GM12878 (cell line): Measurements from ENCODE around the gene HOXD13. TPM values are rescaled to one million over a fixed set of nuclear protein-coding genes. Genes with fewer than 3 reads are reported as not detected.

ENCODE experiments used
- ATAC-seq: fragments of 200-7000 bp; cut with Tn5 transposase; 3 replicates; pipeline ENCODE4 v1.9.1; 2020; ENCODE audit warnings: mild to moderate bottlenecking, moderate library complexity
- BruUV-seq: library from RNA; stranded (reverse); fragments of 400-500 nt; replicated peaks from 2 replicates; lab custom pipeline; 2021; lab: Mats Ljungman, UMichigan
- CTCF ChIA-PET: fragments of 300-600 bp; sonication (Branson Sonifier 250); formaldehyde crosslinking; extraction: SDS; loops from one replicate; lab custom pipeline; 2021; ENCODE audit warnings: inconsistent platforms; lab: Yijun Ruan, JAX
- POLR2A ChIA-PET: fragments of 350-600 bp; formaldehyde crosslinking; extraction: SDS; loops from one replicate; lab custom pipeline; 2021; ENCODE audit warnings: inconsistent platforms; lab: Charles Lee
- RAD21 ChIA-PET: fragments of 300-600 bp; sonication (Branson Sonifier 250); formaldehyde crosslinking; loops from one replicate; lab custom pipeline; 2023; ENCODE audit warnings: antibody characterized with exemption; ENCODE audit not compliant: unreplicated experiment; lab: Charles Lee
- SMC1A ChIA-PET: fragments of 300-600 bp; sonication (Branson Sonifier 250); formaldehyde crosslinking; loops from one replicate; lab custom pipeline; 2023; ENCODE audit not compliant: unreplicated experiment, uncharacterized antibody; lab: Charles Lee
- DNase-seq: peaks from one replicate; pipeline ENCODE4 v3.0.0-alpha.2; 2011; ENCODE audit warnings: low read depth, low spot score
- FAIRE-seq: peaks from 3 replicates; lab custom pipeline; 2011; peaks lifted over from hg19 to GRCh38; lab: Jason Lieb, UNC
- H2AFZ ChIP-seq: 2 replicates; pipeline ENCODE4 v1.6.0; 2011; ENCODE audit warnings: low read depth, low read length, control low read depth; ENCODE audit not compliant: control insufficient read depth
- H3K27ac ChIP-seq: 2 replicates; pipeline ENCODE4 v1.5.1; 2011; ENCODE audit warnings: control low read depth; ENCODE audit not compliant: control insufficient read depth, insufficient read depth
- H3K27me3 ChIP-seq, 2 experiments: replicated peaks in 1 of 2; 2 replicates each; pipeline versions ENCODE4 v1.6.0 to v1.6.1; 2011; ENCODE audit warnings: low read length in 1 of 2; ENCODE audit not compliant: control insufficient read depth in 2 of 2, insufficient read depth in 2 of 2
- H3K36me3 ChIP-seq, 2 experiments: 2 replicates each; pipeline ENCODE4 v1.5.1; 2011; ENCODE audit warnings: low read length in 1 of 2; ENCODE audit not compliant: control insufficient read depth in 2 of 2, insufficient read depth in 2 of 2
- H3K4me1 ChIP-seq: 2 replicates; pipeline ENCODE4 v1.6.1; 2011; ENCODE audit warnings: mild to moderate bottlenecking, low read length, moderate library complexity, mixed read lengths; ENCODE audit not compliant: control insufficient read depth, insufficient read depth
- H3K4me2 ChIP-seq: 2 replicates; pipeline ENCODE4 v1.6.0; 2011; ENCODE audit warnings: control low read depth; ENCODE audit not compliant: control insufficient read depth, insufficient read depth
- H3K4me3 ChIP-seq: fragments of 200-600 bp; sonication (generic); 2 replicates; pipeline ENCODE4 v1.5.1; 2016
- H3K79me2 ChIP-seq: 2 replicates; pipeline ENCODE4 v1.6.0; 2011; ENCODE audit warnings: low read length; ENCODE audit not compliant: control insufficient read depth, insufficient read depth
- H3K9ac ChIP-seq: 2 replicates; pipeline ENCODE4 v1.8.0; 2011; ENCODE audit warnings: low read length, control low read depth, mixed read lengths; ENCODE audit not compliant: control insufficient read depth, insufficient read depth
- H3K9me3 ChIP-seq: replicated peaks from 3 replicates; pipeline ENCODE4 v1.5.1; 2011; ENCODE audit warnings: mild to moderate bottlenecking, low read length; ENCODE audit not compliant: control insufficient read depth, insufficient read depth
- H4K20me1 ChIP-seq: 2 replicates; pipeline ENCODE4 v1.6.0; 2011; ENCODE audit not compliant: control insufficient read depth, insufficient read depth
- ATF7 ChIP-seq: fragments of 450-650 bp; IDR thresholded peaks from 2 replicates; pipeline ENCODE4 v1.6.1; 2016; ENCODE audit warnings: low read depth, mild to moderate bottlenecking
- GATAD2B ChIP-seq: fragments of 450-650 bp; conservative IDR thresholded peaks from 2 replicates; pipeline ENCODE4 v1.6.1; 2017; ENCODE audit warnings: low read depth, mild to moderate bottlenecking, moderate library complexity
- RAD21 ChIP-seq: IDR thresholded peaks from 2 replicates; pipeline ENCODE4 v1.6.1; 2011; ENCODE audit warnings: mild to moderate bottlenecking, low read depth, low read length, moderate library complexity; ENCODE audit not compliant: insufficient read depth
- SMC3 ChIP-seq: IDR thresholded peaks from 2 replicates; pipeline ENCODE4 v1.6.1; 2011; ENCODE audit warnings: low read length, improper control_type of control experiment, borderline replicate concordance
- WGBS: methylation state at CpG from one replicate; pipeline ENCODE4 v1.1.6; 2016; ENCODE audit warnings: low lambda C conversion rate; ENCODE audit not compliant: insufficient replicate concordance, insufficient coverage; ENCODE audit errors: missing lambda C conversion rate; 5-methylcytosine and 5-hydroxymethylcytosine counted together
- in situ Hi-C: fragments of 300-500 bp; cut with MboI; formaldehyde crosslinking; loops from 9 replicates; pipeline ENCODE4 v1.14.3; 2018; ENCODE audit warnings: mixed read lengths
- intact Hi-C: fragments of 100-400 bp; cut with micrococcal nuclease; formaldehyde crosslinking; loops from one replicate; pipeline ENCODE4 v1.14.2; 2022; ENCODE audit not compliant: unreplicated experiment
- polyA plus RNA-seq, 11 experiments: library from polyadenylated mRNA; depleted of rRNA in 4 of 11; unstranded in 6 of 11; stranded (reverse) in 5 of 11; fragments of >200 nt; fragmentation: Nextera tagmentation in 4 of 11; fragmentation: Illumina TruSeq in 1 of 11; extraction: Ambion mirVana in 4 of 11; extraction: Trizol in 1 of 11; gene quantifications; 1 replicate in 1 of 11; 2 replicates in 10 of 11; pipeline versions ENCODE4 v1.2.1 to v1.2.3, GENCODE V29; 2011 to 2016; ENCODE audit warnings: inconsistent platforms in 2 of 11, missing spikeins in 2 of 11, low read depth in 1 of 11
- total RNA-seq, 4 experiments: library from RNA; depleted of rRNA in 3 of 4; stranded (reverse); fragments of >200 nt in 3 of 4; fragmentation: Illumina TruSeq in 1 of 4; extraction: Trizol in 1 of 4; gene quantifications; 2 replicates each; pipeline versions ENCODE4 v1.2.1 to v1.2.3, GENCODE V29; 2013 to 2021
- TF ChIP-seq, protein P1 (sequence below), 3 experiments: IDR thresholded peaks in 2 of 3; conservative IDR thresholded peaks in 1 of 3; 2 replicates each; pipeline ENCODE4 v1.5.1; 2011; ENCODE audit warnings: low read depth in 3 of 3, low read length in 3 of 3, mild to moderate bottlenecking in 3 of 3, control low read depth in 2 of 3, moderate library complexity in 2 of 3, inconsistent platforms in 1 of 3, mixed read lengths in 1 of 3; ENCODE audit not compliant: control insufficient read depth in 2 of 3, insufficient read depth in 1 of 3; ENCODE audit errors: extremely low read depth in 1 of 3
- TF ChIP-seq, protein P2 (sequence below): IDR thresholded peaks from 2 replicates; pipeline ENCODE4 v1.6.1; 2012; ENCODE audit warnings: low read depth, low read length, improper control_type of control experiment

HOXD13 gene
- total and polyA plus RNA-seq, 10 of the 15 experiments (the other 5 are each of a cell fraction or from before 2014, with no cell fraction given) = not detected

DNA sequence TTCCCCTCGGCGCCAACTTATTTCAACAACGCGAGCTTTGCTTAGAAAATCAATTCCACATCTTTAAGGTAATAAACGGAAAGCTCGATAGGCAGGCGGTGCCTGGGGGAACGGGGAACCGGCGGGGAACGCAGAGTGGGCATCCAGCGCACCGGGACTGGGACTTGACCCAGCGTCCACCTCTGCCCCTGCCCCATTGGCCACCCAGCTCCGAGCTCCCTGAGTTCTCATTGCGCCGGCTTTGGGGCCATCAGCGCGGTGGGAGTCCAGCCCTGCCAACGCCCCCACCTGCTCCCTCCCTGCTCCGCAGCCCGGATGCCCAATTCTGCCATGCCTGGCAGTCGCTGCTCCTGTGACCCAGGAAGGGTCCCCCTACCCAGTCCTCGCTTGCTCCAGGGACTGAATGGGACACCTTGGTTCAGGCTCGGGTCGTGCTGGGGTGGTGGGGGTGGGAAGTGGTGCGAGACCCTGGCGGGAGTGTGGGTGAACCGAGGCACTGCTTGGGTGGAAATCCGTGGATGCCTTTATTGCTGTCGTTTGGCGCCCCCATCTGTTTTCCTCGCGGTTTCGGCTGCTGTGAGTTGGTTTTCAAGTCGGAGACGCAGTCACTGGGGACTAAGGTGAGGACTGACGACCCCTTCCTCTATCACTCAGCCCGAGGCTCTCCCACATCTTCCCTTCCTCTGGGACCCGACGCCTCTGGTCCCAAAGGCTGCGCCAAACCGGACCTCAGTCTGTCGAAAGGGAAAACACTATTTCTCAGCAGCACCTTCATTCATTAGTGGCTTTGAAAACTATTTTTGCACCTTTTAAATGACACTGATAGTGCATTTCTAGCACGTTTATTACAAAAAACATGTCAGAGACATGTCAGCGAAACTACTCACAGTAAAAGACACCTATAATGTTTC, 6.4 kb upstream of the HOXD13 start:
- intact Hi-C loops = loop anchor here (2.0 to 10.0 kb wide), 2 partner anchors 201 to 395 kb away; no protein-coding TSS in a partner anchor
- FAIRE-seq = no peak
- POLR2A ChIA-PET = no interaction called here

More for the DNA sequence above, 6.4 kb upstream of the HOXD13 start:
- in situ Hi-C loops = no loop called here
- ChIA-PET RAD21 (interaction anchor here (0.7 to 1.0 kb wide), 3 partner anchors 396 to 399 kb away, joined by 3 read pairs; no protein-coding TSS in a partner anchor), CTCF (interaction anchor here (0.8 to 2.5 kb wide), 5 partner anchors 10 to 399 kb away, joined by 3 to 13 read pairs (median 4); no protein-coding TSS in a partner anchor), SMC1A (no interaction called here)
- H3K9me3 ChIP-seq = peaks cover 11% of the 10 kb centered on the region; the same call in 2 of the 3 replicates
- no peak overlapping the region for H3K27ac ChIP-seq
- TF ChIP-seq, protein P1, sequence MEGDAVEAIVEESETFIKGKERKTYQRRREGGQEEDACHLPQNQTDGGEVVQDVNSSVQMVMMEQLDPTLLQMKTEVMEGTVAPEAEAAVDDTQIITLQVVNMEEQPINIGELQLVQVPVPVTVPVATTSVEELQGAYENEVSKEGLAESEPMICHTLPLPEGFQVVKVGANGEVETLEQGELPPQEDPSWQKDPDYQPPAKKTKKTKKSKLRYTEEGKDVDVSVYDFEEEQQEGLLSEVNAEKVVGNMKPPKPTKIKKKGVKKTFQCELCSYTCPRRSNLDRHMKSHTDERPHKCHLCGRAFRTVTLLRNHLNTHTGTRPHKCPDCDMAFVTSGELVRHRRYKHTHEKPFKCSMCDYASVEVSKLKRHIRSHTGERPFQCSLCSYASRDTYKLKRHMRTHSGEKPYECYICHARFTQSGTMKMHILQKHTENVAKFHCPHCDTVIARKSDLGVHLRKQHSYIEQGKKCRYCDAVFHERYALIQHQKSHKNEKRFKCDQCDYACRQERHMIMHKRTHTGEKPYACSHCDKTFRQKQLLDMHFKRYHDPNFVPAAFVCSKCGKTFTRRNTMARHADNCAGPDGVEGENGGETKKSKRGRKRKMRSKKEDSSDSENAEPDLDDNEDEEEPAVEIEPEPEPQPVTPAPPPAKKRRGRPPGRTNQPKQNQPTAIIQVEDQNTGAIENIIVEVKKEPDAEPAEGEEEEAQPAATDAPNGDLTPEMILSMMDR (IDR thresholded peaks at IDR 0.05 in 2 of 3, conservative IDR thresholded peaks at IDR 0.05 in 1 of 3; ENCODE audit: control insufficient read depth in 2 of 3, extremely low read depth in 1 of 3, insufficient read depth in 1 of 3, low read depth in 3 of 3, low read length in 3 of 3) = peak in 2 of 3 experiments; percentile 40 to 57; a peak in 4 of 6 replicates
- TF ChIP-seq GATAD2B (no peak), SMC3 (peak; percentile 34), ATF7 (no peak), RAD21 (peak; percentile 57)
- TF ChIP-seq, protein P2, sequence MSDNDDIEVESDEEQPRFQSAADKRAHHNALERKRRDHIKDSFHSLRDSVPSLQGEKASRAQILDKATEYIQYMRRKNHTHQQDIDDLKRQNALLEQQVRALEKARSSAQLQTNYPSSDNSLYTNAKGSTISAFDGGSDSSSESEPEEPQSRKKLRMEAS = no peak
- no peaks in the 10 kb centered on the region for H4K20me1 ChIP-seq
- H3K4me1 ChIP-seq = no peaks in the 10 kb centered on the region
- no TSS peak for BruUV-seq
- DNase-seq (no peak), ATAC-seq (peak; percentile 53)
- H3K4me3 ChIP-seq = no peak overlapping the region
- H3K27me3 ChIP-seq = peaks cover 7 to 22% of the 10 kb centered on the region in 2 experiments
- H3K36me3 ChIP-seq = no peaks in the 10 kb centered on the region
- 45% methylated on average over 39 of the region's 46 CpGs for WGBS
- no peaks in the 10 kb centered on the region for H3K79me2 ChIP-seq
- no peak overlapping the region for H3K9ac ChIP-seq
- no peak overlapping the region for H2AFZ ChIP-seq
- no peak overlapping the region for H3K4me2 ChIP-seq
